ENCODE data around the gene GCN1. TPM values are rescaled to one million over a fixed set of nuclear protein-coding genes. Genes with fewer than 3 reads are reported as not detected.

Gene GCN1
- total RNA-seq, 2 experiments from 2014 or later, result 130 to 137 TPM

GRCh38 chr12:120216742-120217605 lies 22.5 kb upstream of the GCN1 start:
- ChIA-PET CTCF (interaction anchor here (4.3 kb wide), 1 partner anchor 11 kb away, joined by 34 read pairs; no protein-coding TSS in a partner anchor), POLR2A (interaction anchor here (0.8 to 1.6 kb wide), 7 partner anchors 10 to 75 kb away, joined by 3 to 12 read pairs (median 4); partner anchors contain the start of genes RNU4-1 and RNU4-2)
- ATAC-seq (no peak), DNase-seq (no peak)
- H3K4me3 Mint-ChIP-seq, result no peak overlapping the region
- no peak overlapping the region for H3K27ac Mint-ChIP-seq
- no peaks in the 10 kb centered on the region for H3K9me3 Mint-ChIP-seq
- intact Hi-C loops (cut with micrococcal nuclease), result no loop called here
- H3K4me1 Mint-ChIP-seq (ENCODE audit: low read depth), result no peaks in the 10 kb centered on the region
- H3K36me3 Mint-ChIP-seq (ENCODE audit: low read depth), result peaks cover 9% of the 10 kb centered on the region
- no peaks in the 10 kb centered on the region for H3K27me3 Mint-ChIP-seq
- no peak for TF ChIP-seq CTCF (IDR thresholded peaks at IDR 0.05)

GRCh38 chr12:120215766-120216735 lies 21.5 kb upstream of the GCN1 start:
- H3K9me3 Mint-ChIP-seq, result no peaks in the 10 kb centered on the region
- no peak for ATAC-seq
- intact Hi-C loops (cut with micrococcal nuclease), result no loop called here
- ChIA-PET POLR2A (interaction anchor here (0.8 to 1.6 kb wide), 8 partner anchors 12 to 76 kb away, joined by 3 to 12 read pairs (median 4); partner anchors contain the start of genes RNU4-1, RNU4-2 and RPLP0), CTCF (interaction anchor here (4.3 kb wide), 1 partner anchor 12 kb away, joined by 34 read pairs; no protein-coding TSS in a partner anchor)
- H3K4me1 Mint-ChIP-seq (ENCODE audit: low read depth), result no peaks in the 10 kb centered on the region
- no peak for TF ChIP-seq CTCF (IDR thresholded peaks at IDR 0.05)
- peaks cover 13% of the 10 kb centered on the region for H3K36me3 Mint-ChIP-seq (ENCODE audit: low read depth)
- DNase-seq, result no peak
- H3K27ac Mint-ChIP-seq, result no peak overlapping the region
- H3K4me3 Mint-ChIP-seq, result no peak overlapping the region
- H3K27me3 Mint-ChIP-seq, result no peaks in the 10 kb centered on the region

GRCh38 chr12:120215357-120215735 lies 20.8 kb upstream of the GCN1 start:
- DNase-seq (no peak), ATAC-seq (no peak)
- ChIA-PET CTCF (no interaction called here), POLR2A (interaction anchor here (0.9 to 1.1 kb wide), 3 partner anchors 13 to 16 kb away, joined by 3 to 4 read pairs (median 3); partner anchors contain the start of gene RPLP0)
- Mint-ChIP-seq H3K36me3 (ENCODE audit: low read depth) (peaks cover 10% of the 10 kb centered on the region), H3K4me1 (ENCODE audit: low read depth) (no peaks in the 10 kb centered on the region), H3K4me3 (no peak overlapping the region), H3K27me3 (no peaks in the 10 kb centered on the region), H3K9me3 (no peaks in the 10 kb centered on the region), H3K27ac (no peak overlapping the region)
- intact Hi-C loops (cut with micrococcal nuclease), result no loop called here
- TF ChIP-seq CTCF (IDR thresholded peaks at IDR 0.05), result no peak

GRCh38 chr12:120214626-120215356 lies 20.3 kb upstream of the GCN1 start:
- no peaks in the 10 kb centered on the region for H3K27me3 Mint-ChIP-seq
- H3K4me1 Mint-ChIP-seq (ENCODE audit: low read depth), result no peaks in the 10 kb centered on the region
- H3K4me3 Mint-ChIP-seq, result no peak overlapping the region
- peaks cover 16% of the 10 kb centered on the region for H3K36me3 Mint-ChIP-seq (ENCODE audit: low read depth)
- no peak for DNase-seq
- no peak for ATAC-seq
- intact Hi-C loops (cut with micrococcal nuclease), result no loop called here
- H3K9me3 Mint-ChIP-seq, result no peaks in the 10 kb centered on the region
- H3K27ac Mint-ChIP-seq, result no peak overlapping the region
- ChIA-PET CTCF (no interaction called here), POLR2A (interaction anchor here (0.9 to 1.1 kb wide), 3 partner anchors 14 to 15 kb away, joined by 3 to 4 read pairs (median 3); partner anchors contain the start of gene RPLP0)
- no peak for TF ChIP-seq CTCF (IDR thresholded peaks at IDR 0.05)
